Suprapubic skin (tissue), 4 donors: ENCODE results near the gene PNLDC1. TPM values are rescaled to one million over a fixed set of nuclear protein-coding genes. Genes with fewer than 3 reads are reported as not detected.

Experiments
- DNase-seq, 2 donors: peaks; one replicate each; pipeline ENCODE4 v3.0.0-alpha.2; 2019; ENCODE audit warnings: low spot score in 2 of 2
- H3K27ac ChIP-seq: fragments of 200-600 bp; sonication (generic); one replicate; pipeline ENCODE4 v1.5.1; 2019
- H3K27me3 ChIP-seq: fragments of 200-600 bp; sonication (generic); one replicate; pipeline ENCODE4 v1.5.1; 2019
- H3K36me3 ChIP-seq: fragments of 200-600 bp; sonication (generic); one replicate; pipeline ENCODE4 v1.5.1; 2019
- H3K4me1 ChIP-seq: fragments of 200-600 bp; sonication (generic); one replicate; pipeline ENCODE4 v1.5.1; 2019
- H3K4me3 ChIP-seq: fragments of 200-600 bp; sonication (generic); one replicate; pipeline ENCODE4 v1.5.1; 2019; ENCODE audit warnings: mild to moderate bottlenecking
- H3K9me3 ChIP-seq: fragments of 200-600 bp; sonication (generic); one replicate; pipeline ENCODE4 v1.5.1; 2019
- CTCF ChIP-seq, 2 donors: fragments of 200-600 bp in 1 of 2; fragments of 450-650 bp in 1 of 2; sonication (generic) in 1 of 2; IDR thresholded peaks; one replicate each; pipeline ENCODE4 v1.5.1; 2016 to 2019; ENCODE audit warnings: antibody characterized with exemption in 2 of 2, mild to moderate bottlenecking in 1 of 2, moderate library complexity in 1 of 2
- EP300 ChIP-seq: sonication (generic); formaldehyde crosslinking; IDR thresholded peaks from one replicate; pipeline ENCODE4 v1.6.1; 2017; ENCODE audit warnings: antibody characterized with exemption
- POLR2A ChIP-seq, 2 donors: fragments of 450-650 bp; IDR thresholded peaks; one replicate each; pipeline ENCODE4 v1.6.1; 2017; ENCODE audit warnings: antibody characterized with exemption in 2 of 2, mild to moderate bottlenecking in 2 of 2, moderate library complexity in 2 of 2
- POLR2AphosphoS5 ChIP-seq, 3 donors: sonication (generic); formaldehyde crosslinking; IDR thresholded peaks; one replicate each; pipeline ENCODE4 v1.6.1; 2017; ENCODE audit warnings: antibody characterized with exemption in 3 of 3
- WGBS: methylation state at CpG from one replicate; pipeline ENCODE4 v1.1.5; 2018; 5-methylcytosine and 5-hydroxymethylcytosine counted together
- total RNA-seq, 4 donors: library from RNA; depleted of rRNA; stranded (reverse); fragments of >200 nt; gene quantifications; one replicate each; pipeline ENCODE4 v1.1.0, GENCODE V29; 2016

Gene PNLDC1
- total RNA-seq, 4 donors from 2014 or later: 1.1 to 4.4 (median 2.9) TPM

- H3K36me3 ChIP-seq: peaks cover 67% of the 10 kb centered on the region
- DNase-seq: no peak
- WGBS: 74% methylated on average over 12 of the region's 15 CpGs
- H3K4me3 ChIP-seq: no peak overlapping the region
- no peak overlapping the region for H3K27ac ChIP-seq
- no peaks in the 10 kb centered on the region for H3K4me1 ChIP-seq
- no peaks in the 10 kb centered on the region for H3K27me3 ChIP-seq
- H3K9me3 ChIP-seq: no peaks in the 10 kb centered on the region
- no peak for TF ChIP-seq EP300
Observed at GRCh38 chr6:159754959-159755914, 44.8 kb upstream of the PNLDC1 start.

GRCh38 chr6:159756508-159756907 lies 43.6 kb upstream of the PNLDC1 start:
- H3K36me3 ChIP-seq: peaks cover 57% of the 10 kb centered on the region

GRCh38 chr6:159758031-159759001 lies 41.8 kb upstream of the PNLDC1 start:
- Histone ChIP-seq H3K27me3 (no peaks in the 10 kb centered on the region), H3K4me3 (no peak overlapping the region), H3K4me1 (peaks cover 19% of the 10 kb centered on the region), H3K36me3 (peaks cover 39% of the 10 kb centered on the region), H3K9me3 (no peaks in the 10 kb centered on the region), H3K27ac (no peak overlapping the region)
- WGBS: 85% methylated on average over 7 of the region's 7 CpGs
- no peak for TF ChIP-seq POLR2A (IDR thresholded peaks at IDR 0.05)
- no peak for TF ChIP-seq EP300
- TF ChIP-seq CTCF (IDR thresholded peaks at IDR 0.05): no peak
- no peak for TF ChIP-seq POLR2AphosphoS5 (IDR thresholded peaks at IDR 0.05)
- DNase-seq: no peak

More at GRCh38 chr6:159756508-159756907, 43.6 kb upstream of the PNLDC1 start:
- Histone ChIP-seq H3K4me1 (peaks cover 9% of the 10 kb centered on the region), H3K4me3 (no peak overlapping the region), H3K9me3 (no peaks in the 10 kb centered on the region), H3K27ac (no peak overlapping the region), H3K27me3 (no peaks in the 10 kb centered on the region)
- DNase-seq: no peak
- TF ChIP-seq POLR2AphosphoS5 (IDR thresholded peaks at IDR 0.05) (no peak), CTCF (IDR thresholded peaks at IDR 0.05) (no peak), POLR2A (IDR thresholded peaks at IDR 0.05) (no peak), EP300 (no peak)
- 88% methylated on average over 4 of the region's 4 CpGs for WGBS

- Histone ChIP-seq H3K4me1 (peaks cover 19% of the 10 kb centered on the region), H3K9me3 (no peaks in the 10 kb centered on the region), H3K27ac (no peak overlapping the region), H3K36me3 (peaks cover 32% of the 10 kb centered on the region), H3K4me3 (no peak overlapping the region), H3K27me3 (no peaks in the 10 kb centered on the region)
- TF ChIP-seq POLR2AphosphoS5 (IDR thresholded peaks at IDR 0.05) (no peak), CTCF (IDR thresholded peaks at IDR 0.05) (no peak), EP300 (no peak), POLR2A (IDR thresholded peaks at IDR 0.05) (no peak)
- 59% methylated on average over 2 of the region's 2 CpGs for WGBS
- DNase-seq: no peak
Observed at GRCh38 chr6:159759645-159760044, 40.4 kb upstream of the PNLDC1 start.

- Histone ChIP-seq H3K9me3 (no peaks in the 10 kb centered on the region), H3K36me3 (peaks cover 29% of the 10 kb centered on the region), H3K4me1 (peaks cover 19% of the 10 kb centered on the region), H3K4me3 (peak overlapping the region; percentile 95), H3K27ac (peak overlapping the region; percentile 3), H3K27me3 (no peaks in the 10 kb centered on the region)
- TF ChIP-seq POLR2AphosphoS5 (IDR thresholded peaks at IDR 0.05) (no peak), POLR2A (IDR thresholded peaks at IDR 0.05) (no peak), CTCF (IDR thresholded peaks at IDR 0.05) (no peak), EP300 (no peak)
- DNase-seq: no peak
- 73% methylated on average over 3 of the region's 3 CpGs for WGBS
Observed at GRCh38 chr6:159760602-159761057, 39.4 kb upstream of the PNLDC1 start.
